HS-5 (cell line): ENCODE data around the gene MIER2.
"Not testable (repeated sequence)": the region's sequence is repeated elsewhere in the genome, so short reads cannot be mapped to it uniquely, and the experiment has no call there.

Experiments
- DNase-seq: peaks from one replicate; pipeline ENCODE4 v3.0.0-alpha.2; 2012; ENCODE audit warnings: low read depth

Gene MIER2

GRCh38 chr19:281992-282391, 62.6 kb downstream of the MIER2 start:
- no peak for DNase-seq

- no peak for DNase-seq
Observed at GRCh38 chr19:281156-281853, 63.3 kb downstream of the MIER2 start.

GRCh38 chr19:280541-281009, 64.0 kb downstream of the MIER2 start:
- no peak for DNase-seq

- DNase-seq: no peak
Observed at GRCh38 chr19:279656-280055, 64.9 kb downstream of the MIER2 start.

- no peak for DNase-seq
Observed at GRCh38 chr19:279231-279630, 65.4 kb downstream of the MIER2 start.

- no peak for DNase-seq
Observed at GRCh38 chr19:277581-278165, 66.9 kb downstream of the MIER2 start.

GRCh38 chr19:277131-277530, 67.5 kb downstream of the MIER2 start:
- DNase-seq: no peak

GRCh38 chr19:275958-276646, 68.5 kb downstream of the MIER2 start:
- DNase-seq: no peak

GRCh38 chr19:275000-275399, 69.6 kb downstream of the MIER2 start:
- no peak for DNase-seq

- no peak for DNase-seq
Observed at GRCh38 chr19:273393-273792, 71.2 kb downstream of the MIER2 start.

GRCh38 chr19:271856-272255, 72.7 kb downstream of the MIER2 start:
- no peak for DNase-seq

GRCh38 chr19:270766-271318, 73.8 kb downstream of the MIER2 start:
- not testable (repeated sequence) for DNase-seq

- DNase-seq: no peak
Observed at GRCh38 chr19:269241-269640, 75.4 kb downstream of the MIER2 start.

GRCh38 chr19:262125-262524, 82.5 kb downstream of the MIER2 start:
- no peak for DNase-seq

- not testable (repeated sequence) for DNase-seq
Observed at GRCh38 chr19:256804-257203, 87.8 kb downstream of the MIER2 start.
